Neural cell (in vitro differentiated cells): ENCODE measurements around the gene MTMR12. TPM values are rescaled to one million over a fixed set of nuclear protein-coding genes. Genes with fewer than 3 reads are reported as not detected.

Experiments
- H2AFZ ChIP-seq: fragments of 200-600, 300-800 bp; sonication (generic), shearing (Covaris generic); 2 replicates; pipeline ENCODE4 v1.6.0; 2014; ENCODE audit warnings: low read depth, mild to moderate bottlenecking, antibody characterized with exemption, low read length, moderate library complexity
- H3F3A ChIP-seq: fragments of 200-600 bp; shearing (Covaris generic); 2 replicates; pipeline ENCODE4 v1.6.1; 2016; ENCODE audit warnings: mild to moderate bottlenecking, moderate library complexity, mixed read lengths, antibody characterized with exemption, low read length; ENCODE audit not compliant: insufficient read depth, poor library complexity, severe bottlenecking
- H3K27ac ChIP-seq: fragments of 200-600, 300-800 bp; sonication (generic), shearing (Covaris generic); 2 replicates; pipeline ENCODE4 v1.5.1; 2014; ENCODE audit warnings: mild to moderate bottlenecking, low read length, moderate library complexity
- H3K27me3 ChIP-seq: fragments of 300-800, 200-600 bp; sonication (generic), shearing (Covaris generic); 2 replicates; pipeline ENCODE4 v1.6.0; 2014; ENCODE audit warnings: mild to moderate bottlenecking, low read depth, low read length, moderate library complexity; ENCODE audit not compliant: insufficient read depth
- H3K36me3 ChIP-seq: fragments of 300-800, 200-600 bp; sonication (generic), shearing (Covaris generic); 2 replicates; pipeline ENCODE4 v1.5.1; 2014; ENCODE audit warnings: mild to moderate bottlenecking, antibody characterized with exemption, low read length, moderate library complexity; ENCODE audit not compliant: insufficient read depth
- H3K4me2 ChIP-seq: fragments of 300-800, 200-600 bp; sonication (generic), shearing (Covaris generic); 2 replicates; pipeline ENCODE4 v1.6.0; 2014; ENCODE audit warnings: mild to moderate bottlenecking, low read length
- H3K4me3 ChIP-seq: fragments of 300-800, 200-600 bp; sonication (generic), shearing (Covaris generic); 2 replicates; pipeline ENCODE4 v1.5.1; 2014; ENCODE audit warnings: mild to moderate bottlenecking, low read length, moderate library complexity
- H3K79me2 ChIP-seq: fragments of 200-600 bp; shearing (Covaris generic); replicated peaks from 2 replicates; pipeline ENCODE4 v1.6.0; 2014; ENCODE audit warnings: mild to moderate bottlenecking, low read length, moderate library complexity; ENCODE audit not compliant: insufficient read depth
- H3K9ac ChIP-seq: fragments of 300-800, 200-600 bp; sonication (generic), shearing (Covaris generic); 2 replicates; pipeline ENCODE4 v1.6.1; 2016; ENCODE audit warnings: mild to moderate bottlenecking, low read length, mixed read lengths
- H3K9me2 ChIP-seq: fragments of 200-600 bp; shearing (Covaris generic); 2 replicates; pipeline ENCODE4 v1.6.1; 2016; ENCODE audit warnings: mild to moderate bottlenecking, low read length, mixed read lengths; ENCODE audit not compliant: insufficient read depth
- H3K9me3 ChIP-seq: fragments of 200-600, 300-800 bp; sonication (generic), shearing (Covaris generic); 2 replicates; pipeline ENCODE4 v1.6.1; 2016; ENCODE audit warnings: mild to moderate bottlenecking, mixed run types, low read length, moderate library complexity, mixed read lengths
- H4K20me1 ChIP-seq: fragments of 200-600 bp; shearing (Covaris generic); 2 replicates; pipeline ENCODE4 v1.6.1; 2016; ENCODE audit warnings: mild to moderate bottlenecking, mixed run types; ENCODE audit not compliant: insufficient read depth
- EP300 ChIP-seq: fragments of 450-650 bp; conservative IDR thresholded peaks from 2 replicates; pipeline ENCODE4 v1.6.1; 2014; ENCODE audit warnings: antibody characterized with exemption, mild to moderate bottlenecking, moderate library complexity; ENCODE audit not compliant: poor library complexity, severe bottlenecking
- EZH2 ChIP-seq: fragments of 200-600, 300-800 bp; shearing (Covaris generic), sonication (generic); IDR thresholded peaks from 2 replicates; pipeline ENCODE4 v1.6.1; 2014; ENCODE audit warnings: antibody characterized with exemption, low read length, borderline replicate concordance, mild to moderate bottlenecking; ENCODE audit not compliant: insufficient read depth, poor library complexity, severe bottlenecking
- MXI1 ChIP-seq: fragments of 450-650 bp; conservative IDR thresholded peaks from 2 replicates; pipeline ENCODE4 v1.6.1; 2014; ENCODE audit warnings: antibody characterized with exemption, mild to moderate bottlenecking; ENCODE audit not compliant: poor library complexity, severe bottlenecking
- POLR2AphosphoS5 ChIP-seq: IDR thresholded peaks from 2 replicates; pipeline ENCODE4 v1.6.1; 2012
- RAD21 ChIP-seq: fragments of 450-650 bp; conservative IDR thresholded peaks from 2 replicates; pipeline ENCODE4 v1.6.1; 2014; ENCODE audit warnings: antibody characterized with exemption, mild to moderate bottlenecking, moderate library complexity
- SMC3 ChIP-seq: fragments of 450-650 bp; conservative IDR thresholded peaks from 2 replicates; pipeline ENCODE4 v1.6.1; 2014; ENCODE audit warnings: antibody characterized with exemption, mild to moderate bottlenecking, moderate library complexity; ENCODE audit not compliant: poor library complexity
- TAF1 ChIP-seq: IDR thresholded peaks from 2 replicates; pipeline ENCODE4 v1.6.1; 2012; ENCODE audit warnings: low read depth
- polyA plus RNA-seq: library from polyadenylated mRNA; depleted of rRNA; stranded (reverse); fragments of >200 nt; gene quantifications from 2 replicates; pipeline ENCODE4 v1.2.3, GENCODE V29; 2014
- TF ChIP-seq, protein P1 (sequence below): IDR thresholded peaks from 2 replicates; pipeline ENCODE4 v1.6.1; 2012; ENCODE audit warnings: borderline replicate concordance
- TF ChIP-seq, protein P2 (sequence below): fragments of 450-650 bp; IDR thresholded peaks from 2 replicates; pipeline ENCODE4 v1.5.1; 2014; ENCODE audit warnings: antibody characterized with exemption, mild to moderate bottlenecking, moderate library complexity; ENCODE audit not compliant: poor library complexity, severe bottlenecking

MTMR12 gene
- polyA plus RNA-seq, 1 donor from 2014 or later: 13.5 TPM

DNA sequence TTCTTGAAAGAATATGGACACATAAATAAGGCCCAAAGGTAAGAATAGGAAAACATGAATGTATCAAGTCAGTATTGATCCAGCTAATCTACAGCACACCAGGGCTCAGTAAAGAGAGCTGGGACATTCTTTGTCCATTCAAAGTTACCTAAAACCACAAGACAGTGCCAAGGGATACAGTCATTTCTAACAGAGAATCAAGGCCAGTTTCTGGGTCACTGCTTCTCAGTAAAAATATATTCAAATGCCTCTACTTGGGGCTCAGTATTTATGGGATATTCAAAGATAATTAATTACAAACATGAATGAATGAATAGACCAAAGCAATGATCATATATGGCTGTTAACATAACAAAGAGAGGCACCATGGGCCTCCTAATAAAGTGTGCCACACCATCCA, 34.9 kb downstream of the MTMR12 start:
- Histone ChIP-seq H2AFZ (no peak overlapping the region), H3K27ac (no peak overlapping the region), H3K4me3 (no peak overlapping the region), H3K79me2 (peaks cover 5% of the 10 kb centered on the region), H3K9me2 (no peaks in the 10 kb centered on the region), H3K4me2 (no peak overlapping the region), H3K36me3 (no peaks in the 10 kb centered on the region), H4K20me1 (no peaks in the 10 kb centered on the region), H3K9ac (no peak overlapping the region), H3K27me3 (no peaks in the 10 kb centered on the region), H3K9me3 (no peaks in the 10 kb centered on the region), H3F3A (no peaks in the 10 kb centered on the region)
- TF ChIP-seq RAD21 (no peak), EZH2 (no peak), POLR2AphosphoS5 (no peak), TAF1 (no peak), EP300 (no peak), MXI1 (no peak), SMC3 (no peak)
- TF ChIP-seq, protein P1, sequence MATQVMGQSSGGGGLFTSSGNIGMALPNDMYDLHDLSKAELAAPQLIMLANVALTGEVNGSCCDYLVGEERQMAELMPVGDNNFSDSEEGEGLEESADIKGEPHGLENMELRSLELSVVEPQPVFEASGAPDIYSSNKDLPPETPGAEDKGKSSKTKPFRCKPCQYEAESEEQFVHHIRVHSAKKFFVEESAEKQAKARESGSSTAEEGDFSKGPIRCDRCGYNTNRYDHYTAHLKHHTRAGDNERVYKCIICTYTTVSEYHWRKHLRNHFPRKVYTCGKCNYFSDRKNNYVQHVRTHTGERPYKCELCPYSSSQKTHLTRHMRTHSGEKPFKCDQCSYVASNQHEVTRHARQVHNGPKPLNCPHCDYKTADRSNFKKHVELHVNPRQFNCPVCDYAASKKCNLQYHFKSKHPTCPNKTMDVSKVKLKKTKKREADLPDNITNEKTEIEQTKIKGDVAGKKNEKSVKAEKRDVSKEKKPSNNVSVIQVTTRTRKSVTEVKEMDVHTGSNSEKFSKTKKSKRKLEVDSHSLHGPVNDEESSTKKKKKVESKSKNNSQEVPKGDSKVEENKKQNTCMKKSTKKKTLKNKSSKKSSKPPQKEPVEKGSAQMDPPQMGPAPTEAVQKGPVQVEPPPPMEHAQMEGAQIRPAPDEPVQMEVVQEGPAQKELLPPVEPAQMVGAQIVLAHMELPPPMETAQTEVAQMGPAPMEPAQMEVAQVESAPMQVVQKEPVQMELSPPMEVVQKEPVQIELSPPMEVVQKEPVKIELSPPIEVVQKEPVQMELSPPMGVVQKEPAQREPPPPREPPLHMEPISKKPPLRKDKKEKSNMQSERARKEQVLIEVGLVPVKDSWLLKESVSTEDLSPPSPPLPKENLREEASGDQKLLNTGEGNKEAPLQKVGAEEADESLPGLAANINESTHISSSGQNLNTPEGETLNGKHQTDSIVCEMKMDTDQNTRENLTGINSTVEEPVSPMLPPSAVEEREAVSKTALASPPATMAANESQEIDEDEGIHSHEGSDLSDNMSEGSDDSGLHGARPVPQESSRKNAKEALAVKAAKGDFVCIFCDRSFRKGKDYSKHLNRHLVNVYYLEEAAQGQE: no peak
- TF ChIP-seq, protein P2, sequence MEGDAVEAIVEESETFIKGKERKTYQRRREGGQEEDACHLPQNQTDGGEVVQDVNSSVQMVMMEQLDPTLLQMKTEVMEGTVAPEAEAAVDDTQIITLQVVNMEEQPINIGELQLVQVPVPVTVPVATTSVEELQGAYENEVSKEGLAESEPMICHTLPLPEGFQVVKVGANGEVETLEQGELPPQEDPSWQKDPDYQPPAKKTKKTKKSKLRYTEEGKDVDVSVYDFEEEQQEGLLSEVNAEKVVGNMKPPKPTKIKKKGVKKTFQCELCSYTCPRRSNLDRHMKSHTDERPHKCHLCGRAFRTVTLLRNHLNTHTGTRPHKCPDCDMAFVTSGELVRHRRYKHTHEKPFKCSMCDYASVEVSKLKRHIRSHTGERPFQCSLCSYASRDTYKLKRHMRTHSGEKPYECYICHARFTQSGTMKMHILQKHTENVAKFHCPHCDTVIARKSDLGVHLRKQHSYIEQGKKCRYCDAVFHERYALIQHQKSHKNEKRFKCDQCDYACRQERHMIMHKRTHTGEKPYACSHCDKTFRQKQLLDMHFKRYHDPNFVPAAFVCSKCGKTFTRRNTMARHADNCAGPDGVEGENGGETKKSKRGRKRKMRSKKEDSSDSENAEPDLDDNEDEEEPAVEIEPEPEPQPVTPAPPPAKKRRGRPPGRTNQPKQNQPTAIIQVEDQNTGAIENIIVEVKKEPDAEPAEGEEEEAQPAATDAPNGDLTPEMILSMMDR: no peak

DNA sequence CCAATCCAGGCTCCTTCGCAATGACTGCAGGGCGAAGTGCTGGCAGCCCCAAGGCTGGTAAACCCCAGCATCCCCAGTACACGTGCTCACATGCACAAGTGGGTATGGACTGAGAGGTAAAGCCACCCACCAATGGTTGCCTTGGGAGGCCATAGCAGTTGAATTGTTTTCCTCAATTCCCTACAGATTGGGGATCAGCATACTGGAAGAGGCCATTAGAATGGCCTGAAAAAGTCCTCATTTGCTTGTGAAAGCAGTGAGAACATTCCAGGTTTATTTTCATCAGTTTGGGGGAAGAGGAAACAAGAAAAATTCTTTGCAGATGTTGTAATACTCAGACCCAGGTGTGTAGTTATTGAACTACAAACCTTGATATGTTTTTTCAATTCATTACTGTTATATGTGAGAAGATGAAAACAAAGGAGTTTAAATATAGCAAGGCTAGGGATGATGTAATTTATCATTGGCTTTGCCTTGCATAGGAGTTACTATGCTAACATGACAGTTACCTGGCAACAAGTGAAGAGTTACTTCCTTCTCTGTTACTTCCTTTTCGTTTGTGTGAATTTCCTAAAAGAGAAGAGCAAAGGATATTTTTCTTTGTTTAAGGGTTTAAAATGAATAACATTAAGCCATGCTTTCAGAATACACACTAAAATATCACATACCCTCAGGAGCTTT, 36.4 kb downstream of the MTMR12 start:
- no peak overlapping the region for H3K4me3 ChIP-seq
- H3K9ac ChIP-seq: no peak overlapping the region
- no peak overlapping the region for H3K4me2 ChIP-seq
- H2AFZ ChIP-seq: no peak overlapping the region
- no peak for TF ChIP-seq POLR2AphosphoS5
- TF ChIP-seq, protein P1: no peak
- TF ChIP-seq, protein P2: no peak
- TF ChIP-seq RAD21: no peak
- TF ChIP-seq EZH2: no peak
- TF ChIP-seq EP300: no peak
- TF ChIP-seq MXI1: no peak
- no peak for TF ChIP-seq SMC3
- TF ChIP-seq TAF1: no peak
- no peaks in the 10 kb centered on the region for H3K9me2 ChIP-seq
- H3K27me3 ChIP-seq: no peaks in the 10 kb centered on the region
- H3K79me2 ChIP-seq: peaks cover 5% of the 10 kb centered on the region
- H3F3A ChIP-seq: no peaks in the 10 kb centered on the region
- peak overlapping the region; percentile 53 for H3K27ac ChIP-seq
- H3K36me3 ChIP-seq: no peaks in the 10 kb centered on the region
- H4K20me1 ChIP-seq: no peaks in the 10 kb centered on the region
- no peaks in the 10 kb centered on the region for H3K9me3 ChIP-seq
